Neuronal stem cell (in vitro differentiated cells): ENCODE results near the gene ARSJ.

Source experiments
- DNase-seq: peaks from one replicate; pipeline ENCODE4 v3.0.0-alpha.2; 2013; ENCODE audit warnings: low spot score
- H2AFZ ChIP-seq: one replicate; pipeline ENCODE4 v1.6.1; 2013; ENCODE audit warnings: mild to moderate bottlenecking, low read length, inconsistent platforms
- H2AK5ac ChIP-seq: 2 replicates; pipeline ENCODE4 v1.6.1; 2013; ENCODE audit warnings: low read depth, mild to moderate bottlenecking, inconsistent platforms, low read length, moderate library complexity, mixed read lengths
- H2BK120ac ChIP-seq: 2 replicates; pipeline ENCODE4 v1.6.1; 2013; ENCODE audit warnings: low read depth, mild to moderate bottlenecking, inconsistent platforms, low read length, moderate library complexity, mixed read lengths
- H2BK12ac ChIP-seq: one replicate; pipeline ENCODE4 v1.6.1; 2013; ENCODE audit warnings: low read length, inconsistent platforms
- H2BK15ac ChIP-seq: 2 replicates; pipeline ENCODE4 v1.6.1; 2013; ENCODE audit warnings: mild to moderate bottlenecking, low read length, inconsistent platforms, mixed read lengths
- H2BK5ac ChIP-seq: one replicate; pipeline ENCODE4 v1.6.1; 2013; ENCODE audit warnings: inconsistent platforms, mild to moderate bottlenecking, low read length, moderate library complexity
- H3K14ac ChIP-seq: one replicate; pipeline ENCODE4 v1.6.1; 2013; ENCODE audit warnings: low read length, inconsistent platforms
- H3K18ac ChIP-seq: 2 replicates; pipeline ENCODE4 v1.6.1; 2013; ENCODE audit warnings: low read length, inconsistent platforms
- H3K23ac ChIP-seq: 2 replicates; pipeline ENCODE4 v1.6.1; 2013; ENCODE audit warnings: low read depth, mild to moderate bottlenecking, mixed read lengths, low read length, inconsistent platforms; ENCODE audit not compliant: poor library complexity
- H3K27ac ChIP-seq: replicated peaks from 3 replicates; pipeline ENCODE4 v1.5.1; 2013; ENCODE audit warnings: low read length, inconsistent platforms
- H3K27me3 ChIP-seq, 3 experiments: 2 replicates each; pipeline ENCODE4 v1.6.1; 2013; ENCODE audit warnings: low read length in 3 of 3, mild to moderate bottlenecking in 2 of 3, inconsistent platforms in 1 of 3, low read depth in 1 of 3, mixed read lengths in 1 of 3, moderate library complexity in 1 of 3; ENCODE audit not compliant: control insufficient read depth in 3 of 3, insufficient read depth in 3 of 3
- H3K36me3 ChIP-seq, 2 donors: replicated peaks in 1 of 2; 2 replicates each; pipeline ENCODE4 v1.6.1; 2013; ENCODE audit warnings: low read length in 2 of 2; ENCODE audit not compliant: control insufficient read depth in 2 of 2, insufficient read depth in 2 of 2
- H3K4ac ChIP-seq: 2 replicates; pipeline ENCODE4 v1.6.1; 2013; ENCODE audit warnings: inconsistent platforms, mild to moderate bottlenecking, low read length, moderate library complexity
- H3K4me1 ChIP-seq, 2 donors: 1 replicate in 1 of 2; 2 replicates in 1 of 2; pipeline ENCODE4 v1.6.1; 2013; ENCODE audit warnings: low read length in 2 of 2, low read depth in 1 of 2; ENCODE audit not compliant: control insufficient read depth in 2 of 2, insufficient read depth in 1 of 2
- H3K4me2 ChIP-seq: one replicate; pipeline ENCODE4 v1.6.1; 2013; ENCODE audit warnings: mild to moderate bottlenecking, low read length, inconsistent platforms; ENCODE audit not compliant: insufficient read depth, poor library complexity, severe bottlenecking
- H3K4me3 ChIP-seq, 2 donors: 2 replicates each; pipeline ENCODE4 v1.5.1; 2013; ENCODE audit warnings: low read length in 2 of 2, mild to moderate bottlenecking in 2 of 2, inconsistent platforms in 1 of 2, moderate library complexity in 1 of 2
- H3K79me1 ChIP-seq: one replicate; pipeline ENCODE4 v1.6.1; 2013; ENCODE audit warnings: low read depth, mild to moderate bottlenecking, inconsistent platforms, low read length, moderate library complexity
- H3K9ac ChIP-seq: one replicate; pipeline ENCODE4 v1.6.1; 2013; ENCODE audit warnings: mild to moderate bottlenecking, low read depth, low read length, inconsistent platforms; ENCODE audit not compliant: poor library complexity
- H3K9me3 ChIP-seq, 2 donors: replicated peaks in 1 of 2; 2 replicates each; pipeline versions ENCODE3 to v1.6.1; 2013; ENCODE audit warnings: low read length in 2 of 2, mild to moderate bottlenecking in 2 of 2, inconsistent platforms in 1 of 2, low read depth in 1 of 2, mixed read lengths in 1 of 2, moderate library complexity in 1 of 2; ENCODE audit not compliant: control insufficient read depth in 2 of 2, insufficient read depth in 1 of 2
- H4K8ac ChIP-seq: one replicate; pipeline ENCODE4 v1.6.1; 2013; ENCODE audit warnings: low read depth, mild to moderate bottlenecking, inconsistent platforms, low read length, moderate library complexity
- H4K91ac ChIP-seq: one replicate; pipeline ENCODE4 v1.6.1; 2013; ENCODE audit warnings: low read length, low read depth, mild to moderate bottlenecking, inconsistent platforms; ENCODE audit not compliant: poor library complexity
- WGBS, 2 donors: extraction: QIAGEN DNeasy Blood & Tissue Kit; methylation state at CpG; one replicate each; pipeline ENCODE4 v1.1.7; 2013; ENCODE audit warnings: missing lambda C conversion rate in 2 of 2, mixed read lengths in 1 of 2; ENCODE audit not compliant: insufficient read length in 2 of 2, insufficient replicate concordance in 1 of 2; ENCODE audit errors: extremely low coverage in 2 of 2; 5-methylcytosine and 5-hydroxymethylcytosine counted together

ARSJ gene

DNA sequence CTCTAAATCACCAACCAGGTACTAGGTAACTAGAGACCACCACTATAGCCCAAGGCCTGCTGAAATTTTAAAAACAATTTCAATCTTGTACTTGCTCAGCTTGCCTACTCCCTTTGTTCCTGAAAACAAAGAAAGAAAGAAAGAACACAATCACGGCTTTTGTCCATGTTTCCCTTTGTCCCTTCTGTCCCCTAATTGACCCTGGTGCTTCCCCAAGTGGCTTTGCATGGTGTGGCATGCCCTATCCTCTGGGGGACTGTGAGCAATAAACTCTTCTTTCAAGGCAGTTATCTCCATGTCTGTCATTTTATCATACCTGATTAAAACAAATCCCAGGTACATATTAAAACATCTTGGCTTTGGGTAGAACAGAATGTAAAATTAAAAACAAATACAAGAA lies 94.8 kb downstream of the ARSJ start:
- no CpG with 5 or more reads among the region's 1 CpG for WGBS, 2 donors
- no peak overlapping the region for H3K27ac ChIP-seq
- no peak overlapping the region for H3K4me2 ChIP-seq
- no peak for DNase-seq
- no peaks in the 10 kb centered on the region for H3K36me3 ChIP-seq
- no peak overlapping the region for H3K9ac ChIP-seq
- no peak overlapping the region for H2AK5ac ChIP-seq
- H2BK12ac ChIP-seq: no peak overlapping the region
- no peaks in the 10 kb centered on the region for H3K9me3 ChIP-seq
- no peak overlapping the region for H2BK120ac ChIP-seq
- H2BK5ac ChIP-seq: no peak overlapping the region
- no peak overlapping the region for H3K4me3 ChIP-seq
- no peak overlapping the region for H2BK15ac ChIP-seq
- H3K14ac ChIP-seq: no peak overlapping the region
- H3K4ac ChIP-seq: no peak overlapping the region
- H3K23ac ChIP-seq: no peak overlapping the region
- no peak overlapping the region for H4K91ac ChIP-seq
- H3K4me1 ChIP-seq: no peaks in the 10 kb centered on the region
- no peaks in the 10 kb centered on the region for H3K79me1 ChIP-seq
- H3K18ac ChIP-seq: no peak overlapping the region
- no peak overlapping the region for H2AFZ ChIP-seq
- H3K27me3 ChIP-seq: no peaks in the 10 kb centered on the region
- no peak overlapping the region for H4K8ac ChIP-seq

DNA sequence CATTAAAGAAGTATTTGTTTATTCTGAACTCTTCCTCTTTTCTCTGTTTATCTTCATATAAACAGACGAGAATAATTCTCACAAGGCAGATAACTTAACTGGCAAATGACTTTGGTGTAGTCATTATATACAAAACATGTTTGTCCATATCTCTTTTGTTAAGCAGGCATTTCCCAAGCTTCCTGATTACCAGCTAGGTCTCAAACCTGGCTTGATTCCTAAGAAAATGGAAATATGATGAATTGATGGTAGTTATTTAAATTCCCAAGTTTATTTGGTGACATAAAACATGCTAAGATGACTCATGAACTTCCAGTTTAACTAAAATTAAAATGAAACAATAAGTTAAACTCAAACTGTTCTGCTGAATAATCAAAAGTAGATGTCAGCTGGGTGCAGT lies 96.8 kb downstream of the ARSJ start:
- WGBS, 2 donors: no CpG with 5 or more reads among the region's 1 CpG
- no peak overlapping the region for H4K8ac ChIP-seq
- DNase-seq: no peak

DNA sequence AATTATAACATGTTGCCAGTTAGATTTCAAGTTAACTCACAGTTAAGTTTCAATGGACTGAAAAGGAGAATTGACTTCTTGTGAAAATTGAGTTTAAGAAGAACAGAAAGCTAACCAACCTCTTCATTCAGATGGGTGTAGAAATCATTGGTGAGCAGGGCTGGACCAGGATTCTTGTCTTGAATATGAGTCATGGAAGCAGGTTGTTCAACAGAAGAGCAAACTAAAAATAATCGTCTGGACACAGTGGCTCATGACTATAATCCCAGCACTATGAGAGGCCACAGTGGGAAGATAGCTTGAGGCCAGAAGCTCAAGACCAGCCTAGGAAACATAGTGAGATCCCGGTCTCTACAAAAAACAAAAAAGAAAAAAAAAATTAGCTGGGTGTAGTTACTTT lies 98.2 kb downstream of the ARSJ start:
- H4K91ac ChIP-seq: no peak overlapping the region
- H2BK5ac ChIP-seq: no peak overlapping the region
- H3K4me1 ChIP-seq: no peaks in the 10 kb centered on the region
- H3K23ac ChIP-seq: no peak overlapping the region
- H4K8ac ChIP-seq: no peak overlapping the region
- H2BK120ac ChIP-seq: no peak overlapping the region
- no peak overlapping the region for H3K9ac ChIP-seq
- no peak overlapping the region for H2AFZ ChIP-seq
- no peaks in the 10 kb centered on the region for H3K9me3 ChIP-seq
- no peak overlapping the region for H3K4me3 ChIP-seq
- H3K14ac ChIP-seq: no peak overlapping the region
- WGBS, 2 donors: no CpG with 5 or more reads among the region's 2 CpGs
- no peaks in the 10 kb centered on the region for H3K79me1 ChIP-seq
- H3K4ac ChIP-seq: no peak overlapping the region
- H2AK5ac ChIP-seq: no peak overlapping the region
- H3K18ac ChIP-seq: no peak overlapping the region
- H2BK12ac ChIP-seq: no peak overlapping the region
- no peak overlapping the region for H3K27ac ChIP-seq
- DNase-seq: no peak
- no peak overlapping the region for H2BK15ac ChIP-seq
- H3K27me3 ChIP-seq: no peaks in the 10 kb centered on the region
- no peak overlapping the region for H3K4me2 ChIP-seq
- no peaks in the 10 kb centered on the region for H3K36me3 ChIP-seq

More for the DNA sequence above, 96.8 kb downstream of the ARSJ start:
- Histone ChIP-seq H3K36me3 (no peaks in the 10 kb centered on the region), H3K4me3 (no peak overlapping the region), H3K4ac (no peak overlapping the region), H2BK120ac (no peak overlapping the region), H4K91ac (no peak overlapping the region), H3K4me2 (no peak overlapping the region), H3K27me3 (no peaks in the 10 kb centered on the region), H2BK12ac (no peak overlapping the region), H2BK15ac (no peak overlapping the region), H3K23ac (no peak overlapping the region), H3K9ac (no peak overlapping the region), H3K79me1 (no peaks in the 10 kb centered on the region), H2AK5ac (no peak overlapping the region), H2BK5ac (no peak overlapping the region), H3K14ac (no peak overlapping the region), H3K4me1 (no peaks in the 10 kb centered on the region), H2AFZ (no peak overlapping the region), H3K27ac (no peak overlapping the region), H3K18ac (no peak overlapping the region), H3K9me3 (no peaks in the 10 kb centered on the region)

DNA sequence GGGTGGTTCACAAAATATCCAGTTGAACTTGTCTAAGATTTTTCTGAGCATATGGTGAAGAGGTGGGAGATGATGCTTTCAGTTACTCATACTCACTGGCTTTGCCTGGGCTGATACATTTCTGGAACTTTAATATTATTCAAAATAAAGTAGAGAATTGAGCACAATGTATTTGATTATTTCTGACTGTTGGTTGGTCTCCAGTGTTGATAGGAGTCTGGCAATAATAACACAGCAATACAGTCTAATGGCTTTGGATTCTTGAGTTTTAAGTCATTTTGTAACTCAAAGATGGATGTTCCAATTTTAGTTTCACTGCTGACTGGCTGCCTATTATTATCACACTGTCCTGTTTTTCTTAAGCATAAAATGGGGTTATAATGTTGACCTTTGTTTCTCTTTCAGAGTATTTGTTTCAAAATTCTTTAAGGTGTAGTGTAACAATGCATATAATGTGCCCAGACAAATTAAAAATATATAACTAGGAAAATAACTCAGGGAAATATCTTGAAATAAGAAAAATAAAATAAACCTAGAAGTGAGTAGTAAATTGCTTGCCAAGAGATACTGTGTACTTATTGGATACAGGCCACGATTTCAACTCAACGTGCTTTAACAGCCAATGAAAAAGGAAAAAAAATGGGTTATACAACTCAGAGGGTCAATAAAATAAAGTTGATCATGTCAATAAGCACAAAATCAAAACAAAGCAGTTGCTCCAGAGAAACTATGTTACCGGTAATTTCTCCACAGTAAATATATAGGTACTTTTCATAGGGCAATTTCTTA lies 99.0 kb downstream of the ARSJ start:
- no peak overlapping the region for H2AFZ ChIP-seq
- no peak overlapping the region for H3K4ac ChIP-seq
- no peak overlapping the region for H2BK5ac ChIP-seq
- H2AK5ac ChIP-seq: no peak overlapping the region
- no peaks in the 10 kb centered on the region for H3K27me3 ChIP-seq
- H2BK120ac ChIP-seq: no peak overlapping the region
- H3K36me3 ChIP-seq: no peaks in the 10 kb centered on the region
- H2BK15ac ChIP-seq: no peak overlapping the region
- WGBS, 2 donors: no CpG with 5 or more reads among the region's 3 CpGs
- H3K4me1 ChIP-seq: no peaks in the 10 kb centered on the region
- no peak overlapping the region for H3K18ac ChIP-seq
- no peak overlapping the region for H4K8ac ChIP-seq
- H3K4me2 ChIP-seq: no peak overlapping the region
- no peak for DNase-seq
- no peaks in the 10 kb centered on the region for H3K9me3 ChIP-seq
- H3K79me1 ChIP-seq: no peaks in the 10 kb centered on the region
- no peak overlapping the region for H3K4me3 ChIP-seq
- H3K9ac ChIP-seq: no peak overlapping the region
- no peak overlapping the region for H3K23ac ChIP-seq
- H3K14ac ChIP-seq: no peak overlapping the region
- no peak overlapping the region for H4K91ac ChIP-seq
- no peak overlapping the region for H3K27ac ChIP-seq
- H2BK12ac ChIP-seq: no peak overlapping the region
